ENCODE data around the gene GGT5. TPM values are rescaled to one million over a fixed set of nuclear protein-coding genes. Genes with fewer than 3 reads are reported as not detected.
"Not testable (repeated sequence)": the region's sequence is repeated elsewhere in the genome, so short reads cannot be mapped to it uniquely, and the experiment has no call there.

Gene GGT5
- total RNA-seq, 4 donors from 2014 or later = 35.8 to 156 (median 83.7) TPM

DNA sequence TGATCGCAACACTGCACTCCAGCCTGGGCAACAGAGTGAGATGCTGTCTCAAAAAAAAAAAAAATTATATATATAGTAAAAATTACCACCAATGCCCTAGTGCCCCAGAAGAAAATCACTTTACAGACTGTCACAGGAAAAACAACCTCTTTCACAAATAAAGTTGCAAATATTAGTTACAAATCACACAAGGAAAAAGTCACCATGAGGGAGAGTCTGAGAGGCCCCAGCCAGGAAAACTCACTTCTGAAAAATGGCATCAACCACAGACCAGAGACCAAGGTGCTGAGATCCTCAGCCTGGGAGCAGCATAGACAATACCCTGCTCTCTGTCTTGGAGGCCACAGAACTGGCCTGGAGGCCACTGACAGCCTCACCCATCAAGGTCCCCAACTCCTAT lies 20.4 kb downstream of the GGT5 start:
- Histone ChIP-seq H3K4me1 (no peaks in the 10 kb centered on the region), H3K9me3 (peaks cover 0 to 18% (median 0%) of the 10 kb centered on the region in 4 donors), H3K27ac (no peak overlapping the region), H3K36me3 (peaks cover 0 to 62% (median 0%) of the 10 kb centered on the region in 3 donors), H3K27me3 (no peaks in the 10 kb centered on the region), H3K4me3 (no peak overlapping the region)
- no peak for DNase-seq (ENCODE audit: low spot score in 2 of 2)
- TF ChIP-seq, protein P1, sequence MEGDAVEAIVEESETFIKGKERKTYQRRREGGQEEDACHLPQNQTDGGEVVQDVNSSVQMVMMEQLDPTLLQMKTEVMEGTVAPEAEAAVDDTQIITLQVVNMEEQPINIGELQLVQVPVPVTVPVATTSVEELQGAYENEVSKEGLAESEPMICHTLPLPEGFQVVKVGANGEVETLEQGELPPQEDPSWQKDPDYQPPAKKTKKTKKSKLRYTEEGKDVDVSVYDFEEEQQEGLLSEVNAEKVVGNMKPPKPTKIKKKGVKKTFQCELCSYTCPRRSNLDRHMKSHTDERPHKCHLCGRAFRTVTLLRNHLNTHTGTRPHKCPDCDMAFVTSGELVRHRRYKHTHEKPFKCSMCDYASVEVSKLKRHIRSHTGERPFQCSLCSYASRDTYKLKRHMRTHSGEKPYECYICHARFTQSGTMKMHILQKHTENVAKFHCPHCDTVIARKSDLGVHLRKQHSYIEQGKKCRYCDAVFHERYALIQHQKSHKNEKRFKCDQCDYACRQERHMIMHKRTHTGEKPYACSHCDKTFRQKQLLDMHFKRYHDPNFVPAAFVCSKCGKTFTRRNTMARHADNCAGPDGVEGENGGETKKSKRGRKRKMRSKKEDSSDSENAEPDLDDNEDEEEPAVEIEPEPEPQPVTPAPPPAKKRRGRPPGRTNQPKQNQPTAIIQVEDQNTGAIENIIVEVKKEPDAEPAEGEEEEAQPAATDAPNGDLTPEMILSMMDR (IDR thresholded peaks at IDR 0.05) = no peak
- TF ChIP-seq EP300 (IDR thresholded peaks at IDR 0.05) (no peak), POLR2A (IDR thresholded peaks at IDR 0.05) (no peak)
- WGBS, 2 donors = 100% methylated on average over 1 of the region's 1 CpG

- H3K4me1 ChIP-seq = no peaks in the 10 kb centered on the region
- 89 to 91% methylated on average over 9 of the region's 9 CpGs for WGBS, 2 donors
- no peak for TF ChIP-seq EP300 (IDR thresholded peaks at IDR 0.05)
- no peak for TF ChIP-seq POLR2A (IDR thresholded peaks at IDR 0.05)
- TF ChIP-seq, protein P1 (IDR thresholded peaks at IDR 0.05) = no peak
- no peak overlapping the region for H3K4me3 ChIP-seq
- DNase-seq (ENCODE audit: low spot score in 2 of 2) = no peak
- H3K27ac ChIP-seq = no peak overlapping the region
- peaks cover 0 to 10% (median 0%) of the 10 kb centered on the region in 4 donors for H3K9me3 ChIP-seq
- peaks cover 0 to 31% (median 0%) of the 10 kb centered on the region in 3 donors for H3K36me3 ChIP-seq
- H3K27me3 ChIP-seq = no peaks in the 10 kb centered on the region
Measured at GRCh38 chr22:24219750-24220149, 25.1 kb downstream of the GGT5 start.

DNA sequence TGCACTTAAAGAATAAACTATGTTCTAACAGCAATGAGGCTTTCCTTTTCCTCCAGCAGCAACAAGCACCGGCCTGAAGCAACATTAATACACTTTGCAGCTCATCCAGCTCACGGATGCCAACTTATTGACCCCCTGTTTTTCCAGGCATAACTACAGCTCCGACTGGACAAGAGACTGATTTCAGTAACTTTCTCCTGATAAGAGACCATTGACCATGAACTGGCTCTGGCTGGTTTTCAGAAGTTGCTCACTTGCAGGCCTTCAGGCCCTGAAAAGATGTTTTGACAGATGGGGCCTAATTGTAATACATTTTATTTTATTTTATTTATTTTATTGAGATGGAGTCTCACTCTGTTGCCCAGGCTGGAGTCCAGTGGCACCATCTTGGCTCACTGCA lies 27.5 kb downstream of the GGT5 start:
- 63 to 66% methylated on average over 3 of the region's 3 CpGs for WGBS, 2 donors
- Histone ChIP-seq H3K4me1 (no peaks in the 10 kb centered on the region), H3K27me3 (no peaks in the 10 kb centered on the region), H3K36me3 (peaks cover 0 to 21% (median 0%) of the 10 kb centered on the region in 3 donors), H3K27ac (no peak overlapping the region), H3K4me3 (no peak overlapping the region), H3K9me3 (no peaks in the 10 kb centered on the region)
- DNase-seq (ENCODE audit: low spot score in 2 of 2) = no peak
- TF ChIP-seq EP300 (IDR thresholded peaks at IDR 0.05) = no peak

GRCh38 chr22:24216541-24217209 lies 28.2 kb downstream of the GGT5 start:
- 90 to 92% methylated on average over 12 of the region's 12 CpGs for WGBS, 2 donors
- no peaks in the 10 kb centered on the region for H3K27me3 ChIP-seq
- H3K27ac ChIP-seq = no peak overlapping the region
- peaks cover 0 to 21% (median 0%) of the 10 kb centered on the region in 3 donors for H3K36me3 ChIP-seq
- H3K4me3 ChIP-seq = no peak overlapping the region
- H3K4me1 ChIP-seq = no peaks in the 10 kb centered on the region
- TF ChIP-seq POLR2A (IDR thresholded peaks at IDR 0.05) = no peak
- TF ChIP-seq EP300 (IDR thresholded peaks at IDR 0.05) = no peak
- TF ChIP-seq, protein P1 (IDR thresholded peaks at IDR 0.05) = no peak
- DNase-seq (ENCODE audit: low spot score in 2 of 2) = no peak
- H3K9me3 ChIP-seq = no peaks in the 10 kb centered on the region

DNA sequence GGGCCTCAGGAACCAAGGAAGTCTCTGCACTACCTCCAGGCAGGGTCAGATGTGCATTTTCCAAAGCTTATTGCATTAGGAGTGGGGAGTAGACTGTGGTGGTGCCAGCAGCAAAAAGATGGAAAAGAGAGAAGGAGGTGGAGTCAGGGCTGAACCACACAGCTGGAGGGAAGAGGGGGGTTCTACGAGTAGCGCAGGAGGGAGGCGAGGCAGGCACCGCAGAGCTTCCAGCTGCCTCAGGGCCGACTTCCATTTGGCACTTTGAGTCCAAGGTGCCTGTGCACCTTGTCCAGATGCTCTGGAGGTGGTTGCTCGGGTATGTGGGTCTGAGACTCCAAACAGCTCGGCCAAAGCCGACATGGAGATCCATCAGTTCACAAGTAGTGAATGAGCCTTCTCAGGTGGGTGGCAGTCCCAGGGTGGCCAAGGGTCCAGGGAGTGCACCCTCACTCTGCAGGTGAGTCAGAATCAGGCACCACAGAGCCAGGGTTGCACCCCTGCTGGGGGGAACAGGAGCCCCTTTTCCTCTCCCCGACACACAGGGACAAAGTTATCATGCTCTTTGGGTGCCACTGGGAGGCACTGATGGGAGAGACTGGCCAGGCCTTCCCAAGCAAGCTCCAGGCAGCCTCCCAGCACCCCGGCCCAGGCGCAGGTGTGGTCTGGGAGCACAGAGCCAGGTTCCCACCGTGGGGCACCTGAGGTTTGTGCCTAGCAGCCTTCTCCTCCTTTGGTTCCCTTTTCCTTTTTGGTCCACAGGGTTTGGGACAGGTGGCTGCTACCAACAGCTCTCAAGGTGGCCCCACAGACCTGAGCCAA lies 30.2 kb downstream of the GGT5 start:
- DNase-seq (ENCODE audit: low spot score in 2 of 2) = no peak
- H3K36me3 ChIP-seq = peaks cover 0 to 9% (median 0%) of the 10 kb centered on the region in 3 donors
- H3K4me3 ChIP-seq = no peak overlapping the region
- H3K9me3 ChIP-seq = no peaks in the 10 kb centered on the region
- no peaks in the 10 kb centered on the region for H3K27me3 ChIP-seq
- H3K4me1 ChIP-seq = no peaks in the 10 kb centered on the region
- WGBS, 2 donors = 78 to 87% methylated on average over 11 to 12 of the region's 12 CpGs
- TF ChIP-seq EP300 (IDR thresholded peaks at IDR 0.05) (no peak), POLR2A (IDR thresholded peaks at IDR 0.05) (no peak)
- TF ChIP-seq, protein P1 (IDR thresholded peaks at IDR 0.05) = no peak
- no peak overlapping the region for H3K27ac ChIP-seq

GRCh38 chr22:24213111-24213510 lies 31.8 kb downstream of the GGT5 start:
- H3K4me1 ChIP-seq = peaks cover 0 to 11% (median 6%) of the 10 kb centered on the region in 4 donors
- not testable (repeated sequence) for H3K27ac ChIP-seq; H3K27me3 ChIP-seq; H3K4me3 ChIP-seq; H3K9me3 ChIP-seq; DNase-seq (ENCODE audit: low spot score in 2 of 2); H3K36me3 ChIP-seq
- 93 to 96% methylated on average over 9 of the region's 9 CpGs for WGBS, 2 donors

DNA sequence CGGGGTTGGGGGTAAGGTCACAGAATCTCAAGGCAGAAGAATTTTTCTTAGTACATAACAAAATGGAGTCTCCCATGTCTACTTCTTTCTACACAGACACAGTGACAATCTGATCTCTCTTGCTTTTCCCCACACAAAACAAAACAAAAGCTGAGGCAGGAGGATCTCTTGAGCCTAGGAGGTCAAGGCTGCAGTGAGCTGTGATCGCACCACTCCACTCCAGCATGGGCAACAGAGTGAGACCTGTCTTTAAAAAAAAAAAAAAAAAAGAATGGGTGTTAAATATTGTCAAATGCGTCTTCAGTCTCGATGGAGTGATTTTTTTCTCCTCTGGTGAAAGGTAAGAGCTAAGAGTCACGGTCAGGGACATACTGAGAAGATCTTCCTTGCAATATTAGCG lies 33.2 kb downstream of the GGT5 start:
- H3K27ac ChIP-seq; H3K9me3 ChIP-seq; DNase-seq (ENCODE audit: low spot score in 2 of 2); H3K27me3 ChIP-seq; H3K4me3 ChIP-seq; H3K36me3 ChIP-seq: not testable (repeated sequence)
- peaks cover 0 to 25% (median 18%) of the 10 kb centered on the region in 4 donors for H3K4me1 ChIP-seq
- WGBS, 2 donors = 79 to 82% methylated on average over 5 of the region's 6 CpGs

DNA sequence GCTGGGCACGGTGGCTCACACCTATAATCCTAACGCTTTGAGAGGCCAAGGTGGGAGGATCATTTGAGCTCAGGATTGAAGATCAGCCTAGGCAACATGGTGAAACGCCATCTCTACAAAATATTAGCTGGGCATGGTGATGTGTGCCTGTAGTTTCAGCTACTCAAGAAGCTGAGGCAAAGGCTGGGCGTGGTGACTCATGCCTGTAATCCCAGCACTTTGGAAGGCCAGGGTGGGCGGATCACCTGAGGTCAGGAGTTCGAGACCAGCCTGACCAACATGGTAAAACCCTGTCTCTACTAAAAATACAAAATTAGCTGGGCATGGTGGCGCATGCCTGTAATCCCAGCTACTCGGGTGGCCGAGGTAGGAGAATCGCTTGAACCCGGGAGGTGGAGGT lies 34.5 kb downstream of the GGT5 start:
- WGBS, 2 donors = 90 to 91% methylated on average over 11 of the region's 11 CpGs
- H3K36me3 ChIP-seq; H3K4me3 ChIP-seq; H3K27ac ChIP-seq; DNase-seq (ENCODE audit: low spot score in 2 of 2); H3K9me3 ChIP-seq; H3K27me3 ChIP-seq: not testable (repeated sequence)
- H3K4me1 ChIP-seq = peaks cover 0 to 28% (median 23%) of the 10 kb centered on the region in 4 donors

Data from tibial nerve (tissue), 4 donors.